GM12892 (cell line): Measurements from ENCODE around the gene DDX18.

Experiments used
- POLR2A ChIP-seq: IDR thresholded peaks from 2 replicates; pipeline ENCODE4 v1.6.1; 2011; ENCODE audit warnings: low read depth, low read length, control low read depth
- POLR2AphosphoS5 ChIP-seq: IDR thresholded peaks from 2 replicates; pipeline ENCODE4 v1.6.1; 2011; ENCODE audit warnings: low read depth, low read length, control low read depth
- TAF1 ChIP-seq: IDR thresholded peaks from 2 replicates; pipeline ENCODE4 v1.6.1; 2011; ENCODE audit warnings: low read depth, mild to moderate bottlenecking, control low read depth, low read length, borderline replicate concordance

DNA sequence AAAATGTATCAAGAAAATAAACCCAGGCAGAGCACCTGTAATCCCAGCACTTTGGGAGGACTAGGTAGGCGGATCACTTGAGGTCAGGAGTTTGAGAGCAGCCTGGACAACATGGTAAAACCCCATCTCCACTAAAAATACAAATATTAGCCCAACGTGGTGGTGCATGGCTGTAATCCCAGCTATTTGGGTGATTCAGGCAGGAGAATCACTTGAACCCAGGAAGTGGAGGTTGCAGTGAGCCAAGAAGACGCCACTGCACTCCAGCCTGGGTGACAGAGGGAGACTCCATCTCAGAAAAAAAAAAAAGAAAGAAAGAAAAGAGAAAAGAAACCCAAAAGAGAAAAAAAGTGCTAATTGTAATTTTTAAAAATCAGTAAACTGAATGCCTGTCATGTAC is 41.4 kb downstream of the DDX18 start:
- TF ChIP-seq POLR2AphosphoS5 (no peak), TAF1 (no peak), POLR2A (no peak)
